Neural progenitor cell (in vitro differentiated cells): ENCODE measurements around the gene HOXA2.

Experiments used
- CTCF ChIP-seq: fragments of 200-600 bp; sonication (generic); IDR thresholded peaks from 2 replicates; pipeline ENCODE4 v1.5.1; 2017; ENCODE audit warnings: antibody characterized with exemption, mild to moderate bottlenecking
- EZH2 ChIP-seq: fragments of 200-600 bp; sonication (generic); IDR thresholded peaks from 2 replicates; pipeline ENCODE4 v1.6.1; 2017; ENCODE audit warnings: antibody characterized with exemption, mild to moderate bottlenecking, moderate library complexity

DNA sequence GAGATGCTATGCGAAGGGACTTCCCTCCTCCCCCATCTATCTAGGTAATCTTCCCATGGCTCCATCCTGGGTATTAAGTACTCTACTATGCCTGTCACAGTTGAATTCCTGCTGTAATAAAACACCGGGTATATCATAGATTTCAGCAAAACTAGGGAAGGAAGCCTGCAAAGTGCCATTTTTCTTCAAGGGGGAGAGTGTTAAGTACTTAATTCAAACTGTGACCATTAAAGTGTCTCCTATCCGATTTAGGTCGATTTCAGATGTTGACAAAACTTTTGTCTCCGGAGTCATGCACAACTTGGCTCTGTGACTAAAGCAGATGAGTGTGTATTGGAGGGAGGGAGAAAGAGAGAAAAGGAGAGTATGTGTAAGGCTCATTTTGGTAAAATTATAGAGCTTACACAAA lies 23.5 kb upstream of the HOXA2 start:
- TF ChIP-seq CTCF (no peak), EZH2 (no peak)
